Activated CD8-positive, alpha-beta memory T cell treated with anti-CD3 and anti-CD28 coated beads, Interleukin-2, amount 50 U/mL, for 1 hour (primary cell): ENCODE measurements around the gene PTPN9.
A peak's percentile ranks its signal among the peaks of the same experiment; 100 is the strongest.
"Not testable (repeated sequence)": the region's sequence is repeated elsewhere in the genome, so short reads cannot be mapped to it uniquely, and the experiment has no call there.

Experiments used
- DNase-seq: peaks from one replicate; pipeline ENCODE4 v3.0.0-alpha.2; 2020; ENCODE audit errors: extremely low read depth

Gene PTPN9

GRCh38 chr15:75532413-75533250 is 46.5 kb downstream of the PTPN9 start:
- DNase-seq = no peak

- no peak for DNase-seq
Measured at GRCh38 chr15:75531041-75531450, 48.1 kb downstream of the PTPN9 start.

GRCh38 chr15:75530169-75530568 is 48.9 kb downstream of the PTPN9 start:
- no peak for DNase-seq

- not testable (repeated sequence) for DNase-seq
Measured at GRCh38 chr15:75525756-75526155, 53.4 kb downstream of the PTPN9 start.

GRCh38 chr15:75523011-75523410 is 56.1 kb downstream of the PTPN9 start:
- no peak for DNase-seq

GRCh38 chr15:75517233-75517632 is 61.9 kb downstream of the PTPN9 start:
- DNase-seq = no peak

- DNase-seq = no peak
Measured at GRCh38 chr15:75508840-75509532, 70.1 kb downstream of the PTPN9 start.

GRCh38 chr15:75502360-75502759 is 76.8 kb downstream of the PTPN9 start:
- DNase-seq = no peak

GRCh38 chr15:75493732-75494131 is 85.4 kb downstream of the PTPN9 start:
- DNase-seq = no peak

GRCh38 chr15:75483961-75484360 is 95.2 kb downstream of the PTPN9 start:
- no peak for DNase-seq

GRCh38 chr15:75483556-75483955 is 95.6 kb downstream of the PTPN9 start:
- DNase-seq = not testable (repeated sequence)

GRCh38 chr15:75483106-75483505 is 96.0 kb downstream of the PTPN9 start:
- DNase-seq = no peak

- not testable (repeated sequence) for DNase-seq
Measured at GRCh38 chr15:75480463-75480862, 98.7 kb downstream of the PTPN9 start.

GRCh38 chr15:75479670-75480069 is 99.4 kb downstream of the PTPN9 start:
- no peak for DNase-seq

GRCh38 chr15:75477094-75477493 is 102.0 kb downstream of the PTPN9 start:
- DNase-seq = not testable (repeated sequence)

- DNase-seq = no peak
Measured at GRCh38 chr15:75468913-75469598, 110.1 kb downstream of the PTPN9 start.

- no peak for DNase-seq
Measured at GRCh38 chr15:75460646-75461045, 118.5 kb downstream of the PTPN9 start.

GRCh38 chr15:75459581-75459980 is 119.5 kb downstream of the PTPN9 start:
- DNase-seq = no peak

GRCh38 chr15:75456710-75457109 is 122.4 kb downstream of the PTPN9 start:
- no peak for DNase-seq

GRCh38 chr15:75455982-75456531 is 123.1 kb downstream of the PTPN9 start:
- no peak for DNase-seq

- DNase-seq = peak; percentile 63
Measured at GRCh38 chr15:75455424-75455981, 123.6 kb downstream of the PTPN9 start.
